Measurements from ENCODE around the gene METTL27. TPM values are rescaled to one million over a fixed set of nuclear protein-coding genes. Genes with fewer than 3 reads are reported as not detected.

The METTL27 gene
- total and polyA plus RNA-seq, 9 of the 15 experiments (the other 6 are each of a cell fraction or from before 2014, with no cell fraction given): 0.08 to 0.82 (median 0.33) TPM; not detected in 4

GRCh38 chr7:73885975-73886798 is 43.9 kb upstream of the METTL27 start (continued):
- TF ChIP-seq ETV1 (tag; conservative IDR thresholded peaks at IDR 0.05; ENCODE audit: low read depth) (peak; percentile 99), POLR3G (IDR thresholded peaks at IDR 0.05; ENCODE audit: extremely low read depth, insufficient read length, insufficient replicate concordance) (no peak), KLF16 (IDR thresholded peaks at IDR 0.05) (peak; percentile 100), SRSF3 (IDR thresholded peaks at IDR 0.05; ENCODE audit: insufficient read depth, low read length) (no peak), ETV5 (CRISPR knock-in tag; IDR thresholded peaks at IDR 0.05; ENCODE audit: low read depth) (peak; percentile 98), RUNX1 (IDR thresholded peaks at IDR 0.05; ENCODE audit: low read depth) (peak; percentile 99), KDM5B (IDR thresholded peaks at IDR 0.05; ENCODE audit: insufficient replicate concordance, low read depth, low read length) (peak; percentile 46), CCNT2 (IDR thresholded peaks at IDR 0.05; ENCODE audit: borderline replicate concordance, extremely low read depth, insufficient read length, low read depth, low read length) (peak; percentile 100), ZBTB11 (CRISPR knock-in tag; IDR thresholded peaks at IDR 0.05) (peak in 1 of 3 experiments; percentile 91; a peak in 2 of 6 replicates), ZNF584 (CRISPR knock-in tag; IDR thresholded peaks at IDR 0.05; ENCODE audit: low read depth) (peak; percentile 97), CBX2 (IDR thresholded peaks at IDR 0.05; ENCODE audit: insufficient read depth, low read length, poor library complexity, severe bottlenecking) (no peak), TAF7 (tag; IDR thresholded peaks at IDR 0.05) (no peak), DACH1 (IDR thresholded peaks at IDR 0.05; ENCODE audit: partially characterized antibody) (peak; percentile 95), ZNF79 (CRISPR knock-in tag; IDR thresholded peaks at IDR 0.05; ENCODE audit: low read depth) (peak; percentile 69; the same call in 1 of the 2 replicates), SMAD2 (IDR thresholded peaks at IDR 0.05; ENCODE audit: low read depth, low read length) (no peak)
